Heart right ventricle (tissue), 16 donors: Measurements from ENCODE around the gene CDC25C. TPM values are rescaled to one million over a fixed set of nuclear protein-coding genes. Genes with fewer than 3 reads are reported as not detected.

Source experiments
- ATAC-seq, 8 donors: fragments of 200-7000 bp; cut with Tn5 transposase; one replicate each; pipeline ENCODE4 v1.9.1; 2020; ENCODE audit warnings: mild to moderate bottlenecking in 8 of 8, moderate library complexity in 8 of 8, moderate number of reproducible peaks in 1 of 8
- DNase-seq, 2 donors: peaks; one replicate each; pipeline ENCODE4 v3.0.0-alpha.2; 2020
- H3K27ac ChIP-seq, 10 donors: fragments of 200-600 bp; sonication (generic) in 2 of 10; one replicate each; pipeline versions ENCODE4 v1.5.0 to v1.8.0; 2020 to 2022; ENCODE audit warnings: mild to moderate bottlenecking in 3 of 10
- H3K27me3 ChIP-seq, 7 donors: fragments of 200-600 bp; one replicate each; pipeline ENCODE4 v1.8.0; 2021 to 2022; ENCODE audit warnings: mild to moderate bottlenecking in 2 of 7
- H3K36me3 ChIP-seq, 9 donors: fragments of 200-600 bp; sonication (generic) in 1 of 9; one replicate each; pipeline versions ENCODE4 v1.5.0 to v1.8.0; 2020 to 2022; ENCODE audit warnings: mild to moderate bottlenecking in 2 of 9
- H3K4me1 ChIP-seq, 9 donors: fragments of 200-600 bp; sonication (generic) in 1 of 9; one replicate each; pipeline versions ENCODE4 v1.5.0 to v1.8.0; 2020 to 2022; ENCODE audit warnings: mild to moderate bottlenecking in 4 of 9
- H3K4me3 ChIP-seq, 10 donors: fragments of 200-600 bp; sonication (generic) in 2 of 10; one replicate each; pipeline versions ENCODE4 v1.5.0 to v1.8.0; 2020 to 2022; ENCODE audit warnings: mild to moderate bottlenecking in 7 of 10, moderate library complexity in 2 of 10
- H3K9me3 ChIP-seq, 11 donors: fragments of 200-600 bp in 10 of 11; sonication (generic) in 2 of 11; one replicate each; pipeline versions ENCODE4 v1.5.0 to v1.8.0; 2013 to 2022; ENCODE audit warnings: mild to moderate bottlenecking in 2 of 11, control low read depth in 1 of 11, moderate library complexity in 1 of 11
- WGBS, 2 donors: extraction: QIAGEN DNeasy Blood & Tissue Kit; methylation state at CpG; one replicate each; pipeline ENCODE4 v1.1.7; 2013; ENCODE audit warnings: inconsistent platforms in 1 of 2; 5-methylcytosine and 5-hydroxymethylcytosine counted together
- intact Hi-C, 10 donors: fragments of 100-400 bp; cut with DNase I; formaldehyde crosslinking; loops; one replicate each; pipeline versions ENCODE4 v1.11.1 to v1.14.2; 2022
- polyA plus RNA-seq, 2 donors: library from polyadenylated mRNA; stranded (reverse); fragments of 200-250 nt; gene quantifications; one replicate each; pipeline ENCODE4 v1.2.3, GENCODE V29; 2013
- total RNA-seq, 10 donors: library from RNA; stranded (reverse); fragmentation: NEBNext Ultra II Directional in 3 of 10; extraction: Animal tissue kit (Norgen Biotek cat#: 25700) in 3 of 10; gene quantifications; one replicate each; pipeline versions ENCODE4 v1.2.1 to v1.2.4, GENCODE V29; 2021 to 2023
- TF ChIP-seq, protein P1 (sequence below), 9 donors: fragments of 200-600 bp; sonication (generic) in 2 of 9; IDR thresholded peaks; one replicate each; pipeline versions ENCODE4 v1.5.0 to v1.8.0; 2021 to 2022; ENCODE audit warnings: antibody characterized with exemption in 9 of 9, mild to moderate bottlenecking in 5 of 9, moderate library complexity in 1 of 9
- donor health status: Arrhythmogenic right ventricular cardiomyopathy.
- donor health status: ischemic (EF 13 %, LVEDD 7.1; RV severe dilation, severe dysfunction).
- donor health status: healthy with polysubstance abuse.
- donor health status: DM: no; HTN: yes; CAD: no.
- donor health status: DM: no; HTN: no; CAD: no.
- donor health status: ischemic (EF 25% LVEDD 6.9; RV normal size, moderate dysfunction).
- donor health status: ischemic (EF 25% LVEDD 5.7; RV mildly dilated, moderate dysfunction).
- donor health status: healthy.
- donor health status: DM: yes; HTN: yes; CAD: no.
- donor health status: Ischemic cardiomyopathy.
- donor health status: ischemic (EF 35%, LVEDD 5.7; RV mildly dilated, moderate dysfunction).
- donor health status: nonischemic (EF 11% LVEDD 7.7; RV severe dilation, severe dysfunction).
- donor health status: DM: yes; HTN: yes; CAD: no.
- donor health status: PGD.
- donor health status: ischemic (EF 29% LVEDD 5.4; RV normal size, mild dysfunction).
- donor health status: nonischemic (EF 23%, LVEDD 6.1; RV moderate dilation, normal function).

Gene CDC25C
- total and polyA plus RNA-seq, 12 donors, result 0.03 to 0.74 (median 0.37) TPM; not detected in 6

- DNase-seq (no peak), ATAC-seq (no peak)
- TF ChIP-seq, protein P1, sequence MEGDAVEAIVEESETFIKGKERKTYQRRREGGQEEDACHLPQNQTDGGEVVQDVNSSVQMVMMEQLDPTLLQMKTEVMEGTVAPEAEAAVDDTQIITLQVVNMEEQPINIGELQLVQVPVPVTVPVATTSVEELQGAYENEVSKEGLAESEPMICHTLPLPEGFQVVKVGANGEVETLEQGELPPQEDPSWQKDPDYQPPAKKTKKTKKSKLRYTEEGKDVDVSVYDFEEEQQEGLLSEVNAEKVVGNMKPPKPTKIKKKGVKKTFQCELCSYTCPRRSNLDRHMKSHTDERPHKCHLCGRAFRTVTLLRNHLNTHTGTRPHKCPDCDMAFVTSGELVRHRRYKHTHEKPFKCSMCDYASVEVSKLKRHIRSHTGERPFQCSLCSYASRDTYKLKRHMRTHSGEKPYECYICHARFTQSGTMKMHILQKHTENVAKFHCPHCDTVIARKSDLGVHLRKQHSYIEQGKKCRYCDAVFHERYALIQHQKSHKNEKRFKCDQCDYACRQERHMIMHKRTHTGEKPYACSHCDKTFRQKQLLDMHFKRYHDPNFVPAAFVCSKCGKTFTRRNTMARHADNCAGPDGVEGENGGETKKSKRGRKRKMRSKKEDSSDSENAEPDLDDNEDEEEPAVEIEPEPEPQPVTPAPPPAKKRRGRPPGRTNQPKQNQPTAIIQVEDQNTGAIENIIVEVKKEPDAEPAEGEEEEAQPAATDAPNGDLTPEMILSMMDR (IDR thresholded peaks at IDR 0.05), result no peak
- WGBS, 2 donors, result 12 to 16% methylated on average over 5 of the region's 5 CpGs
- H3K9me3 ChIP-seq, result peaks cover 0 to 7% (median 5%) of the 10 kb centered on the region in 11 donors
- H3K36me3 ChIP-seq, result peaks cover 0 to 3% (median 0%) of the 10 kb centered on the region in 9 donors
- H3K4me1 ChIP-seq, result peaks cover 8 to 67% (median 46%) of the 10 kb centered on the region in 9 donors
- no peaks in the 10 kb centered on the region for H3K27me3 ChIP-seq
- peak overlapping the region in 7 of 10 donors; percentile 95 to 99 (median 98) for H3K27ac ChIP-seq
- H3K4me3 ChIP-seq, result peak overlapping the region; percentile 73 to 99 (median 94)
- intact Hi-C loops, result loop anchor here in 2 of 10 donors (5.0 to 10.0 kb wide), 2 partner anchors 130 to 138 kb away; no protein-coding TSS in a partner anchor
Observed at GRCh38 chr5:138354387-138354786, 22.8 kb upstream of the CDC25C start.

GRCh38 chr5:138353560-138354080 is 22.0 kb upstream of the CDC25C start:
- Histone ChIP-seq H3K36me3 (peaks cover 0 to 11% (median 3%) of the 10 kb centered on the region in 9 donors), H3K4me1 (peaks cover 8 to 73% (median 48%) of the 10 kb centered on the region in 9 donors), H3K27ac (peak overlapping the region; percentile 86 to 99 (median 97)), H3K9me3 (peaks cover 0 to 7% (median 5%) of the 10 kb centered on the region in 11 donors), H3K4me3 (peak overlapping the region; percentile 73 to 99 (median 94)), H3K27me3 (no peaks in the 10 kb centered on the region)
- intact Hi-C loops, result loop anchor here in 2 of 10 donors (5.0 to 10.0 kb wide), 2 partner anchors 129 to 139 kb away; no protein-coding TSS in a partner anchor
- DNase-seq (no peak), ATAC-seq (peak in 1 of 8 donors; percentile 2)
- WGBS, 2 donors, result 0 to 1% methylated on average over 11 of the region's 11 CpGs
- TF ChIP-seq, protein P1 (IDR thresholded peaks at IDR 0.05), result no peak

DNA sequence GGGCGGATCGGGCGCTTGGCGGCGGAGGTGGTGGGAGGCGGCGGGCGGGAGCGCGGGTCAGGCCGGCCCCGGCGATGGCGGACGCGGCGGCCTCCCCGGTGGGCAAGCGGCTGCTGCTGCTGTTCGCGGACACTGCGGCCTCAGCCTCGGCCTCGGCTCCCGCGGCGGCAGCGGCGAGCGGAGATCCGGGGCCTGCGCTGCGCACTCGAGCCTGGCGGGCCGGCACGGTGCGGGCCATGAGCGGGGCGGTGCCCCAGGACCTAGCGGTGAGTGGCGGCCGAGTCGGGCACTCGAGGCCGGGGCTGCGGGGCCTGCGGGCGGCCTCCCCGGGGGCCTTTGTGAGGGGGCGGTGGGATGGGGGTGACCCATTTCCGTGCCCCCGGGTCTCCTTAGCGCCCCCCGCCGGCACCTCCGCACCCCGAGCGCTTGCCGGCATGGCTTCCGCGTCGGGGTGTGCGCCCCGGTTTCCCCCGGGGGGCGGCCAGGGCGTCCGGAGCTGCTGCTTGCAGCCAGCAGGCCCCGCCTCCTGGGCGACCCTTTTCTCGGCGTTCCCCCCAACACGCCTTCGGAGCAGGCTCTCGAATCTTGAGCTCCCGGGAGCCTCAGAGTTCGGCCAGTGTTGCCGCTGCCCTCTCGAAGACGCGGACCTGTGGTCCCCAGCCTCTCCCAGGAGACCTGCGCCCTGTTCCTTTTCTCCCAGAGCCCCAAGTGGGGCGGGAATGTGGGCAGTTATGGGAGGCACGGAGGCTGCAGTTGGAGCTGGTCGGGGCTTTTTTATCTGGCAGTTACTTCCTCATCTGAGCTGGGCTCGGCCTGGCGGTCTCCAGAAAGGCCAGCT is 21.3 kb upstream of the CDC25C start:
- H3K4me1 ChIP-seq, result peaks cover 8 to 73% (median 51%) of the 10 kb centered on the region in 9 donors
- peaks cover 0 to 7% (median 5%) of the 10 kb centered on the region in 11 donors for H3K9me3 ChIP-seq
- TF ChIP-seq, protein P1 (IDR thresholded peaks at IDR 0.05), result peak in 7 of 9 donors; percentile 32 to 63 (median 51)
- DNase-seq (peak; percentile 62 to 66), ATAC-seq (peak; percentile 63 to 76 (median 67))
- peak overlapping the region; percentile 86 to 99 (median 97) for H3K27ac ChIP-seq
- WGBS, 2 donors, result 0% methylated on average over 58 to 78 of the region's 88 CpGs
- H3K27me3 ChIP-seq, result no peaks in the 10 kb centered on the region
- H3K36me3 ChIP-seq, result peaks cover 0 to 17% (median 9%) of the 10 kb centered on the region in 9 donors
- H3K4me3 ChIP-seq, result peak overlapping the region; percentile 73 to 99 (median 94)
- intact Hi-C loops, result loop anchor here in 2 of 10 donors (5.0 to 10.0 kb wide), 2 partner anchors 128 to 139 kb away; no protein-coding TSS in a partner anchor
